Measurements from ENCODE around the gene TSPAN5.

TSPAN5 gene

GRCh38 chr4:98641906-98642668 lies 16.3 kb downstream of the TSPAN5 start:
- DNase-seq: no peak

GRCh38 chr4:98641376-98641775 lies 17.0 kb downstream of the TSPAN5 start:
- no peak for DNase-seq

DNA sequence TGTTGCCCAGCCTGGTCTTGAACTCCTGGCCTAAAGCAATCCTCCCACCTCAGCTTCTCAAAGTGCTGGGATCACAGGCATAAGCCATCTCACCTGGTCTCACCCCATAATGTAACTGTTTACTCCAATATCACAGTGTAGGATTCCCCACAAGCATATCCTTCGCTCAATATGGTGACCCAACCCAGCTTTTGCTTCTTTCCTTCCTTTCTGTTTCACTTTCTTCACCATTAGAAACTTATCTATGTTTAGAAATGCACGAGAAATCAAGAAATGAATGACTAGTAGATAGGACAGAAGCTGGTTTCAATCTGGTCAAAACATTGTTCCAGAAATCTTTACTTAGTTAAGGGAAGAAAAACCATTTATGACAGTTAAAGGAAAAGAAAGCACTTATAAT lies 18.9 kb downstream of the TSPAN5 start:
- DNase-seq: no peak

DNA sequence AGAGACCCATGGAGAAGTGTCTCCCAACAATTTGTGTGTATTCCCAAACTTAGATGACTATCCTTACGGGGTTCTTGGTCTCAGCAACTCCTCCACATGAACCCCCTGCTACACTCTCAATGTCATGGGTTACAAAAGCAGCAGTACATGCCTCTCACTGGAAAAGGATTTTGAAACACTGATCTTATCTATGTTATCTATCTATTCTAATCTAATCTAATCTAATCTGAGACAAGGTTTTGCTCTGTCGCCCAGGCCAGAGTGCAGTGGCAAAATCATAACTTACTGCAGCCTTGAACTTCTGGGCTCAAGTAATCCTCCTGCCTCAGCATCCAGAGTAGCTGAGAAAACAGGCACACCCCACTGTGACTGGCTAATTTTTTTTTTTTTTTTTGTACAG lies 19.3 kb downstream of the TSPAN5 start:
- DNase-seq: no peak

- no peak for DNase-seq
Observed at GRCh38 chr4:98638661-98639060, 19.8 kb downstream of the TSPAN5 start.

DNA sequence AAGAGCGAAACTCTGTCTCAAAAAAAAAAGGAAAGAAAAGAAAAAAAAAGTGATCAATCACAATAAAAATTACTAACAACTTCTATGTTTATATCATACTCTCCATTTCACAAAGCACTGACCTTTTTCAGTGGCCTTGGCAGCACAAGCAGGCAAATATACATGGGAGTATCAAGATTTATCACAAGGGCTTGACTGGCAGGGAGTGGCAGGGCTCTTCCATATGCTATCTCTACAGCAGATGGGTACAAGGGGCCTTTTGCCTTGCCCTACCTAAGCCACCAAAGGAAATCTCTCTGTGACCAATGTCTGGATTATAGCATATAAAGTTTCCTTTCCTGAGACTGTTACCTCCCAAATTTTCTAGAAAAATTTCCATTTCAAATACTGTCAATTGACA lies 24.4 kb downstream of the TSPAN5 start:
- DNase-seq: no peak

- no peak for DNase-seq
Observed at GRCh38 chr4:98633159-98633558, 25.3 kb downstream of the TSPAN5 start.

DNA sequence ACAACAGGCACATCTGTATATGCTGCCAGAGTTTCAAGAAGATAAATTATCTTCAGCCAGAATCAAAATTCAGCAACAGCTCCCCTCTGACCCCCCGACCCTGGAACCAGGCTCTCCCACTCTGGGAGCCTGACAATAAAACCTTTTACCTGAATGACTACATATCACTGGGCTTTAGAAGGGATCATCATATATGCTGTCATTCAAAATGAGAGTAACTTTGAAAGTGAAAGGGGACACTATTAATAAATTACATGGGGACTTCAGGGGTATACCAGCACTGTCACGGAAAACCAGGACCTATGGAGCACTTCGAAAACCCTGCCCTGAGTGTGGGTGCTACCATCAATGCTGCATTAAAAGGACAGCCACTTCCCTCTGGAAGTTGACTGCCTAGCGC lies 26.2 kb downstream of the TSPAN5 start:
- no peak for DNase-seq

GRCh38 chr4:98631506-98631905 lies 26.9 kb downstream of the TSPAN5 start:
- no peak for DNase-seq

- no peak for DNase-seq
Observed at GRCh38 chr4:98630737-98631454, 27.5 kb downstream of the TSPAN5 start.

GRCh38 chr4:98627531-98628257 lies 30.7 kb downstream of the TSPAN5 start:
- DNase-seq: no peak

GRCh38 chr4:98626350-98626749 lies 32.1 kb downstream of the TSPAN5 start:
- DNase-seq: peak; percentile 17

- DNase-seq: no peak
Observed at GRCh38 chr4:98625920-98626319, 32.5 kb downstream of the TSPAN5 start.

DNA sequence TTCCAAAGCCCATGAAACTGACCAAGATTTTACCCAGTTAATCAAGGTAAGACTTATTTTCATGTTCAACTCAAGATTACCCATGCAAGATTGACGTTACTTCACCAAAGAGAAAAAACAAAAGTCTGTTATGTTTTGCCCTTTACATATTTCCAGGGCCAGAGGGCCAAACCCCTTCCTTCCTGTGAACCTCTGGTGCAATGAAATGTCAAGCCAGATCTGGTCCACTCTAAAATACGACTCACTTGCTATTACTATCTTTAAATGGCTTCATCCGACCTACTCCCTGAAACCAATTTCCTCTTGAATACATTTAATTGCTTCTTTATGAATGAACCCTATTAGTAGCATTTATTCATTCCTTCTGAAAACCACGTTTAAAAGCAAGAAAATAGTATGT lies 33.0 kb downstream of the TSPAN5 start:
- no peak for DNase-seq

DNA sequence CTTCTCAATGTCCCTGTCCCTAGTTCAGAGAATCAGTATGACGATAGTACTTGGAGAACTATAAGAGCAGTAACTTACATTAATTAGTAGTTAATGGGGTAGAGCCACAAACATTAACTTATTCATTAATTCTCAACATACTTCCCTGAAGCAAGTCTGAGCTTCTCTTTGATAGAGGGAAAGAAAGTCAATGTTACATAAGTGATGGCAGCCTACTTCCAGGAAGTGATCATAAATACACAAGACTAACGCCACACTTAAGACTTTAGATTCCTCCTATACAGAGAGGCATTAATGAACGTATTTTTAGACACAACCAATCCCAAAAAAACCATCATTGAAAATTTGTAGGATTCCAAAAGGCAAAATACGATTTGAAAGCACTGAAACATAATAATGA lies 33.8 kb downstream of the TSPAN5 start:
- no peak for DNase-seq

DNA sequence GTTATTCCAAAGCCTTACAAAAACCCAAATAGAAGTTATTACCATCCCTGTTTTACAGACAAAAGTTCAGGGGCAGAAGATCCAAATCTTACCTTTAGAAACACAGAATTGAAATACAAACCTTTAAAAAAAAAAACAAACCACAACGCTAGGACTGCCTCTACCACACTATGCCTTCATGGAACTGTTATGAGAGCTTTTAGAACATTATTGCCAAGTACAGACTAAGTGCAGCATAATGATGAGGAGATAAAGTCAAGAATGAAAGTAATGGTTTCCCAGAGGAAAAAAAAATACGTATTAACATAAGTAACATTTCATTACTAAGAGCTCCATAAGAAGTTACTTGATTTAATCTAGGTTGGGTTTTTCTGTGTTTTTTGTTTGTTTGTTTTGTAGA lies 34.3 kb downstream of the TSPAN5 start:
- no peak for DNase-seq

- DNase-seq: no peak
Observed at GRCh38 chr4:98623126-98623802, 35.1 kb downstream of the TSPAN5 start.

DNA sequence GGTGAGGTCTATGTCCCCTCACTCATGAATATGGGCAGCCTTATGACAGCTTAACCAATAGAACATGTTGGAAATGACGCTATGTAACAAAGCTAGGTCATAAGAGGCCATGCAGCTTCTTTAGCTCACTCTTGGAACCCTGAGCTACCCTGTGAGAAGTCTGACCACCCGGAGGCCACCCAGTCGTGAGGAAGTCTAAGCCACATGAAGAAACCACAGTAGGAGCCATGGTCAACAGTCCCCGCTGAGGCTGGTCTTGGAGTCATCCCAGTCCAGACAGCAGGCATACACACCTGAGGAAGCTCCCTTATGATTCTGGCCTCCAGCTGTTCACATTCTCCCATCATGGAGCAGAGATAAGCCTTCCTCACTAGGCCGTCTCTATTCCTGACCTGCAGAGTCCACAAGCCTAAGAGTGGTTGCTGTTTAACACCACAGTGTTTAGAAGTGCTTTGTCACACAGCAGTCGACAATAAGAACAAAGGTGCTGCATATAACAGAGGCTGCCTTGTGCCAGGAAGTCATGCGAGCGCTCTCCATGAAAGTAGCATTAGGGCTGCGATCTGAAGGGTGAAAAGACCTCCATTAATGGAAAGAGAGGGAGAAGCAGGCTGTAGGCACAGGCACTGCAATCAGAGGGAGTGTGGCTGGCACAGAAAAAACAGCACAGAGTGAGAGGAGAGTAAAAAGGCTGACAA lies 38.2 kb downstream of the TSPAN5 start:
- DNase-seq: no peak

- DNase-seq: no peak
Observed at GRCh38 chr4:98619180-98619579, 39.2 kb downstream of the TSPAN5 start.

GRCh38 chr4:98618680-98619079 lies 39.7 kb downstream of the TSPAN5 start:
- no peak for DNase-seq

DNA sequence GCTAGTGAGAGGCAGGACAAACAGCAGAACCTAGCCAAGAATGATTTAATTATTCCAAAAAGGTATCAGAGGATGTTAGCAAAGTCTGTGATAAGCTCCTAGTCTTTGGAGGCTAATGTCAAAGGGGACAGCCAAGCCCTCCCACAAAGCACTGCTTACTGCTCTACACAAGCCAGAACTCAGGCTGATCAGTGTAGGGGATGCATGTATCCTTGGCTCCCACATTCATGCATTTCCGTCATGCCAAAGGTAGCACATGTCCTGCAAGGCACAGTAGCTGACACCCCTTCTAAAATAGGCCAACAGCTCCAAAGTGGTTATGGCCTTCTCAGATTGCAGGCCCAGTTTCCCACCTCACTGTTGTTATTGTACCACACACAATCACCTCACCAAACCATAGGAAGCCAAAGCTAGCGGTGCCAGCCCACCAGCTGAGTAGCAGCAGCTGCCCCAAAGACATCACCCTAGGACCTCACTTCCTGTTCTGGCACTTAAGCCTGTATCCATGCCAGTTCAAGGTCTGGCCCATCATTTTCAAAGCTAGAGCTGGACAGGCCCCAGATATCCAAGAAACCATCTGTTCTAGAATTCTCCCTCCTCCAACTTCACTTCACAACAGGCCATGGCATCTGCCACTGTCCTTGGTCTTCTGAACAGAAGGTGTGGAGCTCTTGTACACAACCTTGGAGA lies 40.9 kb downstream of the TSPAN5 start:
- DNase-seq: no peak

DNA sequence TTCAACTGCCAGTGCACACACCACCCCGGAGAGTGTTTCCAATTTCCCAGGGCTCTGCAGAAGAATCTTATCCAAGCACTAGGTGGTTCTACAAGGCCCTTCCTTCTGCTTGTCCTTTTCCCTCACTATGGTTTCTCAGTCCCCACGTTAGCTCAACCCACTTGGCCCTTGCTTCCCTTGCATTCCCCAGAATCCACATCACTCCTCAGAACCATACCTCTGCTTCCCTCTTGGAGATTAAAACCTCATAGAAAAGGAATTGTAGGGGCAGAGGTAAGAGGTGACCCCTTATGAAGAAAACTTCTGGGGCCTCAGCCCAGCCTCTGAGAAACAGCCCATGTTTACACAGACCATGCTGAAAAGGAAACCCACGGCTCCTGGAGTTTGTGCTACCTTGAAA lies 42.4 kb downstream of the TSPAN5 start:
- no peak for DNase-seq
